Raji (cell line): ENCODE measurements around the gene OR6K2.

Source experiments
- POLR2A ChIP-seq: IDR thresholded peaks from 2 replicates; pipeline ENCODE4 v1.6.1; 2011; ENCODE audit warnings: low read depth, low read length, control low read depth; ENCODE audit not compliant: insufficient read depth

OR6K2 gene

DNA sequence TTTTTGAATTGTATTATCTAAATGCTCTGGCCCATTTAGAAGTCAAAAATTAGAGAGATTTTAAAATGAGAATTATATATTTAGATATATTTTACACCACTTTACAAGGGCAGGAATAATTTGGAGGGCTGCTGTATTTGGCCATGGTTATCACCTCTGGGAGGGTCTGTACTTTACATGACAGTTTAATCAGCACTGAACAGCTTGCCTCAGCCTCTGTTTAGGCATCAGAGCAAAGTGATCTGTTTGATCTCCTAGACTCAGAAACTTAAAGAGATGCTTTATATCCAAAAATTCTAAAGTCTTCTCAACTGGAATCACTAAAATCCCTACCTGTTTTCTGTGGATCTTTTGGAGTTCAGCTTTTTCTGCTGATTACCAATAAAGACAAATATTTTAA lies 8.5 kb downstream of the OR6K2 start:
- no peak for TF ChIP-seq POLR2A

DNA sequence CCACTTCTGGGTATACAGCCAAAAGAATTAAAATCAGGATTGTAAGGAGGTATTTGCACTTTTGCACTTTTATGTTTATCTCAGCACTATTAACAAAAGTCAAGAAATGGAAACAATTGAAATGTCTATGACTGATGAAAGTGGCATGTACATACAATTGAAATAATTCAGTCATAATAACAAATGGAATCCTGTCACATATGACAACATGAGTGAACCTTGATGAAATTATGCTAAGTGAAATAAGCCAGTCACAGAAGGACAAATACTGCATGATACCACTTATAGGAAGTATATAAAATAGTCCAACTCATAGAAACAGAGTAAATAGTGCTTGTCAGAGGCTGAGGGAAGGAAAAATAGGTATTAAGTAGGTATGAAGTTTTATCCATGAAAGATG lies 10.6 kb downstream of the OR6K2 start:
- no peak for TF ChIP-seq POLR2A

GRCh38 chr1:158689110-158689509 lies 11.3 kb downstream of the OR6K2 start:
- TF ChIP-seq POLR2A: no peak

GRCh38 chr1:158687037-158687436 lies 13.4 kb downstream of the OR6K2 start:
- no peak for TF ChIP-seq POLR2A

- no peak for TF ChIP-seq POLR2A
These were observed 14.1 kb downstream of the OR6K2 start, which contains the start of gene SPTA1 for GRCh38 chr1:158686111-158687009. TSS of gene SPTA1 (minus strand) at chr1:158686715. CDS start at chr1:158686517, 198 bp downstream.

DNA sequence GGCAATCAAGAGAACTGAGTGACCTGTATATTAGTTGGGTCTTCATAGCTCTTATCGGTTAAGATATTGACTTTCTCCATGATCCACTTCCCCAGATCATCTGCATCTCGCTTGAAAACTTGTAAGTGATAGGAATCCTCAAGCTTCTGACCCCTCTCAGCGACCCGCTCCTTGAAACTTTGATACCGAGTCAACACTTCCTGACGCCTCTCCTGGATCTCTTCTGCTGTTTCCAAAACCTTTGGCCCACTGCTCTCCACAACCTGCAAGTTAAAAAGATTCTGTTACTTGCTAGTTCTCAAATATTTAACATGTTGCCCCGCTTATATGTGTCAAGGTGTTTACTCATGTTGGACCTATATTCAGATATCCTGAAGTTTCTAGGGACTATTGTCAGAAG lies 15.4 kb downstream of the OR6K2 start:
- TF ChIP-seq POLR2A: no peak

DNA sequence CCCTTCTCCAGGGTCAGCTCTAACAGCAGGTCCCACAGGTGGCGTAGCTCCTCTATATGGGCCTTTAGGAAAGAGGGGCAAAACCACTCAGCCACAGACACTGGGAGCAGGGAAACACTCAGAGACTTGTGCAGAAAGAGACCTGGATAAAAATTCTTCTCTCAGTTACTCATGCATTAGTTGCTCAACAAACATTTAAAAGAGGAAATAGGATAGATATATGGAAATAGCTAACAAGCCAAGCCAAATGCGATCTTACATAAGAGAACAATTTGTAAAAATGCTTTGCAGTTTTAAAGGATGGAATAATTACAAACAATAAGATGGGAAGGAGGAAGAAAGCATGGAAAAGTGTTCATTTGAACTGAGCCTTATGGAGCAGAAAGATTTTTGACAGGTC lies 18.8 kb downstream of the OR6K2 start:
- TF ChIP-seq POLR2A: no peak

DNA sequence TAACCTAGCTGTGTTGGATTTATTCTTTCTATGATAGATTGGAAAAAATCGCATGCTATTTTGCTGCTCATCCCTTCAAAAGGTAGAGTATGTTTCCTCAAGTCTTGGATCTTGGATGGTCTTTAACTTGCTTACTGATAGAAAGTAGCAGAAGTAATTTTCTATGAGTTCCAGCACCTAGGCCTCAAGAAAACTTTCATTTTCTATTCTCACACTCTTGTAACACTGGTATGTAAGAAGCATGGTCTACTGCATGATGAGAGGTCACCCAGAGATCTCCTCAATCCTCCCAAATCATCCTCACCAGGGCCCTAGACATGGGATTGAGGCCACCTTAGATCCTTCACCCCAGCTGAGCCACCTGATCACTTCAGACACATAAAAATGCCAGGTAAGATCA lies 21.2 kb downstream of the OR6K2 start:
- no peak for TF ChIP-seq POLR2A

GRCh38 chr1:158675563-158676323 lies 24.7 kb downstream of the OR6K2 start:
- TF ChIP-seq POLR2A: no peak

GRCh38 chr1:158674302-158674701 lies 26.1 kb downstream of the OR6K2 start:
- TF ChIP-seq POLR2A: no peak

- TF ChIP-seq POLR2A: no peak
These were observed 34.4 kb downstream of the OR6K2 start for GRCh38 chr1:158666037-158666436.

DNA sequence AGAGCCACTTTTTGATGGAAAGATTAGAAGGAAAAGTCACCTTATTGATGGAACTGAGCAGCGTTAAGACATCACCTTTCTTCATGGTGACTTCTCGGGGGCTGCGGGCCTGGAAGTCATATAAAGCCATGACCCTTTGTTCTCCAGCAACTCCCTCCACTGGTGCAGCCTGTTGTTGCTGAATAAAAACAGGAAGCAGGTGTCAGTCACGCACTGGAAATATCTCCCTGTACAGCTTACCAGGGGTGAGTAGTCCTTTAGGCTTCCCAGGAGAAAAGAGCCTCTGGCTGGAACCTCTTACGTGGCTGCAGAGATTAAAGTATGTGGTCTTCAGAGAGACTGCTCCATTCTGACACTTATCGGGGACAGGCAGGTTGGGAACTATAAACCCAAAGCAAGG lies 45.9 kb downstream of the OR6K2 start:
- TF ChIP-seq POLR2A: no peak

GRCh38 chr1:158654086-158654485 lies 46.4 kb downstream of the OR6K2 start:
- TF ChIP-seq POLR2A: no peak

DNA sequence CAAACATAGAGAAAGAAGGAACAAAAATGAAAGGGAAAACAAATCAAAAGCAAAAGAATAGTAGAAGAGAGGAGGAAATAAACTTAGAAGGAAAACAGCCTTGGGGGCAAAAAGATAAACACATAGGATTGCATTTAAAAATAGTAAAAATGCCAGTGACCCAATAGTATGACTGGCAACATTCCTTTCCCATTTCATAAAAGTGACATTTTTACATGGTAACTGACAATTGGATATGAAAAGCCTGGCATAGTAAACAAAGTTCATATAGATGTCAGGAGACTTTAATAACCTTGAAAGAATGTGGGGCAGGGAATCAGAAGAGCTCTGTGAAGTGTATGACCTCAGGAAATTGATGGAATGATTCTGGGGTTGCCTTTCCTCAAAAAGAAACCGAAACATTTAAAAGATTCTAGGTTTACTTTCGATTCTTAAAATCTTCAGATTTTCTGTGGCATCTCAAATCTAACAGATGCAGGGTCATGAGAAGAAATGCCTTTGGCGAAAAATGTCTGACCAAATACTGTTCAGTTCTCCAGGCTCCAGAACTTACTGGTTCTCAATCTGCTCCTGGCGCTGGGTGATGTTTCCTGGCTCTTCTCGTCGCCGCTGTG lies 47.6 kb downstream of the OR6K2 start:
- no peak for TF ChIP-seq POLR2A
